Measurements from ENCODE around the gene MYH9.
"Not testable (repeated sequence)": the region's sequence is repeated elsewhere in the genome, so short reads cannot be mapped to it uniquely, and the experiment has no call there.

The MYH9 gene

GRCh38 chr22:36284171-36284571 lies 103.6 kb downstream of the MYH9 start:
- TF ChIP-seq CTCF (IDR thresholded peaks at IDR 0.05; ENCODE audit: extremely low read depth, missing control alignments), result no peak
- DNase-seq (ENCODE audit: low spot score), result peak; percentile 14

- no peak for TF ChIP-seq CTCF (IDR thresholded peaks at IDR 0.05; ENCODE audit: extremely low read depth, missing control alignments)
- DNase-seq (ENCODE audit: low spot score), result peak; percentile 9
These were observed 105.4 kb downstream of the MYH9 start for GRCh38 chr22:36282328-36282831.

GRCh38 chr22:36281781-36282327 lies 105.9 kb downstream of the MYH9 start:
- TF ChIP-seq CTCF (IDR thresholded peaks at IDR 0.05; ENCODE audit: extremely low read depth, missing control alignments), result no peak

GRCh38 chr22:36280379-36280778 lies 107.4 kb downstream of the MYH9 start:
- TF ChIP-seq CTCF (IDR thresholded peaks at IDR 0.05; ENCODE audit: extremely low read depth, missing control alignments), result no peak
- DNase-seq (ENCODE audit: low spot score), result no peak

More at GRCh38 chr22:36281781-36282327, 105.9 kb downstream of the MYH9 start:
- DNase-seq (ENCODE audit: low spot score), result no peak

- no peak for TF ChIP-seq CTCF (IDR thresholded peaks at IDR 0.05; ENCODE audit: extremely low read depth, missing control alignments)
- DNase-seq (ENCODE audit: low spot score), result no peak
These were observed 108.5 kb downstream of the MYH9 start for GRCh38 chr22:36279219-36279666.

- TF ChIP-seq CTCF (IDR thresholded peaks at IDR 0.05; ENCODE audit: extremely low read depth, missing control alignments), result peak; percentile 59
- DNase-seq (ENCODE audit: low spot score), result peak; percentile 85
These were observed 110.1 kb downstream of the MYH9 start for GRCh38 chr22:36277482-36278291.

- TF ChIP-seq CTCF (IDR thresholded peaks at IDR 0.05; ENCODE audit: extremely low read depth, missing control alignments), result no peak
- no peak for DNase-seq (ENCODE audit: low spot score)
These were observed 113.2 kb downstream of the MYH9 start for GRCh38 chr22:36274531-36274930.

- not testable (repeated sequence) for DNase-seq (ENCODE audit: low spot score)
These were observed 115.8 kb downstream of the MYH9 start for GRCh38 chr22:36271951-36272350.

- DNase-seq (ENCODE audit: low spot score), result not testable (repeated sequence)
These were observed 116.5 kb downstream of the MYH9 start for GRCh38 chr22:36271231-36271630.

Measured in GM20000 (cell line).